H1 (cell line): ENCODE data around the gene E2F1. TPM values are rescaled to one million over a fixed set of nuclear protein-coding genes. Genes with fewer than 3 reads are reported as not detected.

Experiments
- CHD2 ChIP-seq: IDR thresholded peaks from 2 replicates; pipeline ENCODE4 v1.6.1; 2012; ENCODE audit warnings: low read length, improper control_type of control experiment
- CTCF ChIP-seq, 3 experiments: IDR thresholded peaks; 1 replicate in 2 of 3; 2 replicates in 1 of 3; pipeline versions ENCODE4 v1.5.1 to v1.6.1; 2011; ENCODE audit warnings: low read length in 3 of 3, mild to moderate bottlenecking in 3 of 3, inconsistent platforms in 2 of 3, low read depth in 1 of 3, moderate library complexity in 1 of 3; ENCODE audit not compliant: insufficient read depth in 1 of 3; ENCODE audit errors: control extremely low read depth in 1 of 3
- E2F6 ChIP-seq: IDR thresholded peaks from 2 replicates; pipeline ENCODE4 v1.6.1; 2012; ENCODE audit warnings: inconsistent platforms
- HDAC2 ChIP-seq, 2 experiments: fragments of 300-600 bp in 1 of 2; sonication (generic) in 1 of 2; IDR thresholded peaks; 2 replicates each; pipeline ENCODE4 v1.6.1; 2011 to 2012; ENCODE audit warnings: low read depth in 2 of 2, low read length in 2 of 2, mild to moderate bottlenecking in 2 of 2, moderate library complexity in 2 of 2, borderline replicate concordance in 1 of 2, inconsistent platforms in 1 of 2
- SIN3A ChIP-seq, 2 experiments: IDR thresholded peaks in 1 of 2; conservative IDR thresholded peaks in 1 of 2; 2 replicates each; pipeline ENCODE4 v1.6.1; 2011 to 2012; ENCODE audit warnings: low read length in 2 of 2, improper control_type of control experiment in 1 of 2, low read depth in 1 of 2, mild to moderate bottlenecking in 1 of 2
- SP4 ChIP-seq: IDR thresholded peaks from 2 replicates; pipeline ENCODE4 v1.6.1; 2012; ENCODE audit warnings: low read length, inconsistent platforms
- SRF ChIP-seq: IDR thresholded peaks from 2 replicates; pipeline ENCODE4 v1.6.1; 2011; ENCODE audit warnings: mild to moderate bottlenecking, low read depth, low read length, moderate library complexity
- TAF1 ChIP-seq: IDR thresholded peaks from 2 replicates; pipeline ENCODE4 v1.6.1; 2011; ENCODE audit warnings: mild to moderate bottlenecking, low read depth, low read length
- YY1 ChIP-seq: IDR thresholded peaks from 2 replicates; pipeline ENCODE4 v1.6.1; 2011; ENCODE audit warnings: low read depth, mild to moderate bottlenecking, low read length
- polyA plus RNA-seq, 7 experiments: library from polyadenylated mRNA; depleted of rRNA in 3 of 7; stranded (reverse) in 5 of 7; unstranded in 2 of 7; fragments of >200 nt in 5 of 7; fragments of 200-250 nt in 2 of 7; gene quantifications; 1 replicate in 5 of 7; 2 replicates in 1 of 7; 4 replicates in 1 of 7; pipeline versions ENCODE4 v1.2.1 to v1.2.3, GENCODE V29; 2011 to 2013; ENCODE audit warnings: missing spikeins in 2 of 7, mixed read lengths in 2 of 7
- total RNA-seq: library from RNA; stranded (reverse); fragmentation: NEBNext Ultra II Directional; extraction: Animal tissue kit (Norgen Biotek cat#: 25700); gene quantifications from 2 replicates; pipeline ENCODE4 v1.2.1, GENCODE V29; 2021

The E2F1 gene
- total and polyA plus RNA-seq, 2 of the 8 experiments (the other 6 are each of a cell fraction or from before 2014, with no cell fraction given) = 33.4 to 35.8 TPM

GRCh38 chr20:33657704-33658095 is 28.5 kb downstream of the E2F1 start (continued):
- TF ChIP-seq CTCF (IDR thresholded peaks at IDR 0.05; ENCODE audit: control extremely low read depth in 1 of 3, insufficient read depth in 1 of 3, low read depth in 1 of 3, low read length in 3 of 3) = no peak
- no peak for TF ChIP-seq HDAC2 (IDR thresholded peaks at IDR 0.05; ENCODE audit: borderline replicate concordance in 1 of 2, low read depth in 2 of 2, low read length in 2 of 2)
- TF ChIP-seq YY1 = no peak
- no peak for TF ChIP-seq SP4
- no peak for TF ChIP-seq E2F6
- TF ChIP-seq CHD2 = no peak
- TF ChIP-seq TAF1 = no peak
- no peak for TF ChIP-seq SRF
- TF ChIP-seq SIN3A (conservative IDR thresholded peaks at IDR 0.05 in 1 of 2, IDR thresholded peaks at IDR 0.05 in 1 of 2; ENCODE audit: low read depth in 1 of 2, low read length in 2 of 2) = no peak
